Hindlimb muscle (tissue), 1 donor: Measurements from ENCODE around the gene SEMA3E. TPM values are rescaled to one million over a fixed set of nuclear protein-coding genes. Genes with fewer than 3 reads are reported as not detected.
"Not testable (repeated sequence)": the region's sequence is repeated elsewhere in the genome, so short reads cannot be mapped to it uniquely, and the experiment has no call there.

Experiments used
- DNase-seq: peaks from one replicate; pipeline ENCODE4 v3.0.0-alpha.2; 2013
- polyA plus RNA-seq: library from polyadenylated mRNA; unstranded; fragments of 120-200 nt; gene quantifications from one replicate; pipeline ENCODE4 v1.2.1, GENCODE V29; 2013; ENCODE audit not compliant: insufficient read length

The SEMA3E gene
- polyA plus RNA-seq, 1 donor: 3.7 TPM

DNA sequence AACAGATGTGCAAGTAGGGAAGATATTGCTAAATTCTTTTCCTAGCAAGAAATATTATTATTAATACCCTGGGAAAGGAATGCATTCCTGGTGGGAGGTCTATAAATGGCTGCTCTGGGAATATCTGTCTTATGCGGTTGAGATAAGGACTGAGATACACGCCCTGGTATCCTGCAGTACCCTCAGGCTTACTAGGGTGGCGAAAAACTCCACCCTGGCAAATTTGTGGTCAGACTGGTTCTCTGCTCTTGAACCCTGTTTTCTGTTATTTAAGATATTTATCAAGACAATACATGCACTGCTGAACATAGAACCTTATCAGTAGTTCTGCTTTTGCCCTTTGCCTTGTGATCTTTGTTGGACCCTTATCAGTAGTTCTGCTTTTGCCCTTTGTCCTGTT, 96.4 kb downstream of the SEMA3E start:
- DNase-seq: not testable (repeated sequence)

GRCh38 chr7:83550100-83550499, 98.8 kb downstream of the SEMA3E start:
- no peak for DNase-seq

- no peak for DNase-seq
Observed at GRCh38 chr7:83548250-83548649, 100.7 kb downstream of the SEMA3E start.

GRCh38 chr7:83547526-83547925, 101.4 kb downstream of the SEMA3E start:
- DNase-seq: no peak

GRCh38 chr7:83546586-83546985, 102.4 kb downstream of the SEMA3E start:
- no peak for DNase-seq

- DNase-seq: no peak
Observed at GRCh38 chr7:83541187-83541960, 107.6 kb downstream of the SEMA3E start.

DNA sequence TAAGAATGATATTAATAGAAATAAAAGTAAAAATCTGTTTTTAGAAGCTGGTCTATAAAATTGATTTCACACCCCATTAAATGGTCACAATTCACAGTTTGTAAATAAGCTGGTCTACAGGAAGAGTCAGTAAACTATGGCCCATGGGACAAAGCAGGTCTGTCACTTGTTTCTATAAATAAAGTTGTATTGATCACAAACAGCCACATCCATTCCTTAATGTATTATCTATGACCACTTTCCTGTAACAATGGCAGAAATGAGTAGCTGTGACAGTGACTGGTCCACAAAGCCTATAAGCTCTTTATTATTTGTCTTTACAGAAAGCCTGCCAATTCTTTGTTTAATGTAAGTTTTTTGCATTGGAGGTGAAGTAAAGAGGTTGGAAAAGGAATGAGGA, 114.5 kb downstream of the SEMA3E start:
- no peak for DNase-seq

DNA sequence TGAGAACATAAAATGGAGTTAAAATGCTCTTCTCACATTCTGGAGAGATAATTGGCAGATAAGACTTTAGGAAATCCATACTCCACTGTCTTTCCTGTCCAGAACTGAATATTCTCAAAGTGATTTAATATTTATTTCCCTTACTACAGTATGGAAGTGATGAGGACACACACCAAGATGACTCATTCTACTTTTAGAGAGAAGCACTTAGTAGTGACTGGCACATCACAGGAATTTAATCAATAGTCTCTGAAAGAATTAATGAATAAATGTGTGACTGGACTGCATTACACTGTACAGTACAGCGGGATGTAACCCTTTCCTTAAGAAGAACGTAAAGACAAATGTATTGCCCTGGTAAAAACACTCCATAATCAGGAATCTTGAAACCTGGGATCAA, 116.7 kb downstream of the SEMA3E start:
- no peak for DNase-seq

DNA sequence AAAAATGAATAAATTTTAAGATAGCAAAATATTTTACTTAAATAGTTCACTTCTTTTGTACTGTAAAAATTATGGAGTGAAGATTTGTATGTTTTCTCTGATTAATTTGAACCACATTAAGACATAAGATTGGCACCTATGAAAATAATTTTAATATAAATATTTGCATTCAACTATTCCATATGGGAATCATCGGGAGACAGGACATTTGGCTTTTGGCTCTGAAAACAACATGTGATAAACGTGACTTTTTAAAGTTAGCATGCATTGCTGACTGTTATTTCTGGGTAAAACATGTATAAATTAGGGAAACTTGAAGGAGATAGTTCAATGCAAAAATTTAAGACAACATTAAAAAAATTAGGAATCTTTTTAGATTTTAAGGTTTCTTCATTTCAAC, 117.2 kb downstream of the SEMA3E start:
- no peak for DNase-seq

- DNase-seq: no peak
Observed at GRCh38 chr7:83528925-83529423, 120.0 kb downstream of the SEMA3E start.

GRCh38 chr7:83524277-83525075, 124.5 kb downstream of the SEMA3E start:
- no peak for DNase-seq

- DNase-seq: no peak
Observed at GRCh38 chr7:83520726-83521125, 128.2 kb downstream of the SEMA3E start.

- no peak for DNase-seq
Observed at GRCh38 chr7:83519240-83519639, 129.7 kb downstream of the SEMA3E start.

DNA sequence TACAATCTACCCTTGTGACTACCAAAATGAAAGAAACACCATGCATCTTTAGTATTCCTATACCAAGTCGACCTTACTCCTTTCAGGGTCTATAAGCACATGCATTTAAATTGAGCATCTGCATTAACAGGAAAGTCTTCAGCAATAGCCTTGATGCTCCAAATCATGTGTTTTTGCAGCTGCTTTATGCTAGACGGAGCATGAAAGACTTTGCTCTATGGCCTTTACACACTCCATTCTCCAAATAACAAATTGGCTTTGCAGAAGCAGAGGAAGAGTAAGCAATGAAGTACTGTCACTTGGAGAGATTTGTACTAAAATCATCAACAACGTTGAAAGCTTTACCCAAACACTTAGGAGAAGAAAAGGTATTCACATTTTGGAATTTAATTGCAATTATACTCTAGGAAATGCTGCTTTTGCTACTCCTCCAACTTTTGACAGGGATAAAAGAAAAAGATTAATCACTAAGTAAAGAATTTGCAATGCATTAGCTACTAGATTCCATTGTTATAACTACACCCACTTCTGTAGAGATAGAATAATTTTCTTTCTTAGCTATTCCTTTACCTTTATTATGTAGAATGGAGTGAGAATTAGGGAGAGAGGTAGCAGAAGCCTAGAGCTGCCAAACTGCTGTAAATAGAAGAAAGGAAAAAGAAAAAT, 131.8 kb downstream of the SEMA3E start:
- no peak for DNase-seq

DNA sequence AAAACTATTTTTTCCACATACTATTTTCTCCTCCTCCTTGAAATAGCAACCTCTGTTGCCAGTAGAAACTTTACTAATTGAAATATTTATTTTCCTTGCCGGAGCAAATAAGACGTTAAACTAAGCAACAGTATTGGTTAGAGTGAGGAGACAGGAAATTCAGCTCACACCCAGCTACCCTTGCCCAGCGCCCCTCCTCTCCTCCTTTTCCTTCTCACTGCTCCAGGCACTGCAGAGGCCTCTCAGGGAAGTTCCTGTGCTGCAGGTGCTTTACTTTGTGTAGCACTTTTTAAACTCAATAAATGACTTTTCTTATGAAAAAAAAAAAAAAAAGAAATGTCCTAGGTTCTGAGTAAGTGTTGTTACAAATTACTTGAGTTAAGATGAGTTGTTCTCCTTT, 134.0 kb downstream of the SEMA3E start:
- no peak for DNase-seq

DNA sequence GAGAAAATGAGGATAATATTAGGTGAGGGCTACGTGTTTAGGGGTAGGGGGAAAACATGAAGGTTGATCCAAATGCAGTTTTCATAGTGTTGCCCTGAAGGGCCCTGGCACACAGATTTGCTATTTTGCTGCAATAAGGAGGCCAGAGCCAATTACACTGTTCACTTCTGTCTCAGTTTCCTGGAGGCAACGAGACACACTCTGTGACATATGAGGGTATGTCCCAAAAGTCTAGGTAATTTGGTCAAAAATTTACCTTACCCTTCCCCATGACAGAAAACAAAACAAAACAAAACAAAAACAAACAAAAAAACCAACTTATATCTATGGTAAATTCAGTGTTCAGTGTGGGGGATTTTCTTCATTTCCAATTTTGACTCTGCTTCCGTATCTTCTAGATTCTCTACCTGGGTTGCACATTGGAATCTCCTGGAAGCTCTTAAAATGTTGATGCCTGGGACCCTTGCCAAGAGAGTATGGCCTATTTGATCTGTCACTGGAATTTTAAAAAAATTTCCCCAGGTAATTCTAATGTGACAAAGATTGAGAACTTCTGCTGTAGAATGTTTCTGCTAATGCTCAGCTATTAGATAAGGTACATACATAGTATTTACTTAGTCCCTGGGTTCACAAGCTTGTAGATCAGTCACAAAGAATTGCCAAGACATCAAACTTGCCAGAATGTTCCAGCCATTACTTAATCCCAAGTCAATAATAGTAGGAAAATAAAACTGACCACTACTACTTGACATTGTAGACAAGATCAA, 139.5 kb downstream of the SEMA3E start:
- no peak for DNase-seq

GRCh38 chr7:83504330-83504729, 144.6 kb downstream of the SEMA3E start:
- DNase-seq: no peak

DNA sequence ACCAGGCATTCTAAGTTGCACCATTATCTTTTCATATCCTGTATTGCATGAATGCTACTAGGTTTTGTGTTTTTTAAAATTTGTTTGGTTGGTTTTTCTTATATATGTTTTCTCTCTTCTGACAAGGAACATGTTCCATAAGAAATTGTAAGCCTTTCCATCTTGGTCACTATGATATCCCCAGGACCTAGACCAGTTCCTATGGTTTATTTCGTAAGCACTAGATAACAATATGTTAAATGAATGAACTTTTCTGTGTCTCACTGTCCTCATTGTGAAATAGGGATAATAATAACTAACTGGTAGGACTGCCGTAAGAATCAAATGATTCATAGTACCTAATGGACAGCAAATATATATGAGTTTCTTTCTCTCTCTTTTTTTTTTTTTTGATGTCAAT, 146.3 kb downstream of the SEMA3E start:
- DNase-seq: no peak

- DNase-seq: no peak
Observed at GRCh38 chr7:83494683-83495082, 154.3 kb downstream of the SEMA3E start.

- DNase-seq: no peak
Observed at GRCh38 chr7:83492802-83493201, 156.1 kb downstream of the SEMA3E start.

DNA sequence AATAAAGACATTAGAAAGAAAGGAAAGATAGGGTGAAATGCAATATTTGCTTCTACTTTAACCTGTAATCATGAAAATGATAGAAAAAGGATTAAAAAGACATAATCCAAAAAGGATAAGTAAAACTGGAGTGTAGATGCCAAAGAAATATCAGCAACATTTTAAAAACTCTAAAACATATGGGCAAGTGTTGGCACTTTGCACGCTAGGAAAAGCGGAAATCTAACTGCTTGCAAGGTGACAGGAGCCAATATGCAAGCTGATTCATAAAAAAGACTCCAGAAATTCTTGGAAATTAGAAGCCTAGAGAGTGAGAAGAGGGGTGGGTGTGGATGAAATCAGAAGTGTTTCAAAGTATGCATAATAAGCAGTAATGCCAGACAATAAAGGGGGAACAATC, 161.1 kb downstream of the SEMA3E start:
- no peak for DNase-seq

DNA sequence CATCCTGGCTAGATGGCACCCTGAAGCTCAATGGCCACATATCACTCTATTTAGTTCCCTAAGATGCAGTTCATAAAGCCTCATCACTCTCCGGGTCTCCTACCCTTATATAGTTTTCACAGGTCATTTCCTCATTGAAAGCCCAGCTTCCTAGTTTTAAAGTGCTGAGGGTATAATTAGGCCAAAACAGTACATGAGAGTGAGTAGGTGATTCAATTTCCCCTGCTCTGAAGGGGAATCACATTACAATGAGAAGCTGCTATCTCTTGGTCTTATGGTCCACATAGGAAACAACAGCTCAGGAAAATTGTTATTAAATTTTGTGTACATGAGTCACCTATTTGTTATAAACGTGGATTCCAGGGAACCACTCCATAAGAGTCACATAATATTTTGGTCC, 162.0 kb downstream of the SEMA3E start:
- DNase-seq: no peak

- DNase-seq: no peak
Observed at GRCh38 chr7:83486536-83486935, 162.4 kb downstream of the SEMA3E start.
